ENCODE results near the gene KSR2. TPM values are rescaled to one million over a fixed set of nuclear protein-coding genes. Genes with fewer than 3 reads are reported as not detected.

The KSR2 gene
- total RNA-seq, 1 experiment from 2014 or later: 2.0 TPM

- BruUV-seq (replicated peaks): no TSS peak
- no peak overlapping the region for H3K4me3 ChIP-seq
- TF ChIP-seq CTCF (conservative IDR thresholded peaks at IDR 0.05) (no peak), EZH2 (IDR thresholded peaks at IDR 0.05; ENCODE audit: low read depth) (no peak)
- no peaks in the 10 kb centered on the region for H3K79me2 ChIP-seq (ENCODE audit: low read depth)
- H3K4me2 ChIP-seq: no peak overlapping the region
- H2AFZ ChIP-seq: no peak overlapping the region
- no peaks in the 10 kb centered on the region for H3K4me1 ChIP-seq (replicated peaks; ENCODE audit: insufficient read depth)
- no peak for DNase-seq
- no peaks in the 10 kb centered on the region for H3F3A ChIP-seq (ENCODE audit: insufficient read depth, low read depth)
- CTCF ChIA-PET: no interaction called here
- H3K9me2 ChIP-seq (ENCODE audit: insufficient read depth): no peaks in the 10 kb centered on the region
- POLR2A ChIA-PET (ENCODE audit: unreplicated experiment): no interaction called here
- H3K27me3 ChIP-seq (ENCODE audit: insufficient read depth, low read depth): no peaks in the 10 kb centered on the region
- no peaks in the 10 kb centered on the region for H4K20me1 ChIP-seq (ENCODE audit: insufficient read depth)
- H3K36me3 ChIP-seq (ENCODE audit: low read depth): no peaks in the 10 kb centered on the region
- H3K9me3 ChIP-seq (ENCODE audit: insufficient read depth, low read depth): no peaks in the 10 kb centered on the region
- H3K27ac ChIP-seq: no peak overlapping the region
- intact Hi-C loops (cut with micrococcal nuclease; ENCODE audit: unreplicated experiment): no loop called here
Observed at GRCh38 chr12:117963836-117964235, 5.0 kb downstream of the KSR2 start.

GRCh38 chr12:117936722-117937484, 31.9 kb downstream of the KSR2 start:
- Histone ChIP-seq H3K27me3 (ENCODE audit: insufficient read depth, low read depth) (no peaks in the 10 kb centered on the region), H3K36me3 (ENCODE audit: low read depth) (no peaks in the 10 kb centered on the region), H4K20me1 (ENCODE audit: insufficient read depth) (no peaks in the 10 kb centered on the region), H3K4me1 (replicated peaks; ENCODE audit: insufficient read depth) (no peaks in the 10 kb centered on the region), H3K4me2 (no peak overlapping the region), H3K79me2 (ENCODE audit: low read depth) (no peaks in the 10 kb centered on the region), H3K27ac (no peak overlapping the region), H3K9me2 (ENCODE audit: insufficient read depth) (no peaks in the 10 kb centered on the region), H3K9me3 (ENCODE audit: insufficient read depth, low read depth) (no peaks in the 10 kb centered on the region), H3F3A (ENCODE audit: insufficient read depth, low read depth) (no peaks in the 10 kb centered on the region), H2AFZ (no peak overlapping the region), H3K4me3 (no peak overlapping the region)
- DNase-seq: no peak
- no TSS peak for BruUV-seq (replicated peaks)
- TF ChIP-seq EZH2 (IDR thresholded peaks at IDR 0.05; ENCODE audit: low read depth) (no peak), CTCF (conservative IDR thresholded peaks at IDR 0.05) (no peak)
- CTCF ChIA-PET: no interaction called here
- intact Hi-C loops (cut with micrococcal nuclease; ENCODE audit: unreplicated experiment): no loop called here
- POLR2A ChIA-PET (ENCODE audit: unreplicated experiment): no interaction called here

GRCh38 chr12:117933545-117933944, 35.2 kb downstream of the KSR2 start:
- H2AFZ ChIP-seq: no peak overlapping the region
- ChIA-PET CTCF (no interaction called here), POLR2A (ENCODE audit: unreplicated experiment) (no interaction called here)
- no peaks in the 10 kb centered on the region for H3K36me3 ChIP-seq (ENCODE audit: low read depth)
- intact Hi-C loops (cut with micrococcal nuclease; ENCODE audit: unreplicated experiment): no loop called here
- no peaks in the 10 kb centered on the region for H3K79me2 ChIP-seq (ENCODE audit: low read depth)
- no peak overlapping the region for H3K4me3 ChIP-seq
- H3K27ac ChIP-seq: no peak overlapping the region
- BruUV-seq (replicated peaks): no TSS peak
- H3K27me3 ChIP-seq (ENCODE audit: insufficient read depth, low read depth): no peaks in the 10 kb centered on the region
- no peak for DNase-seq
- no peaks in the 10 kb centered on the region for H3K9me3 ChIP-seq (ENCODE audit: insufficient read depth, low read depth)
- H3K9me2 ChIP-seq (ENCODE audit: insufficient read depth): no peaks in the 10 kb centered on the region
- no peak overlapping the region for H3K4me2 ChIP-seq
- no peaks in the 10 kb centered on the region for H3F3A ChIP-seq (ENCODE audit: insufficient read depth, low read depth)
- H4K20me1 ChIP-seq (ENCODE audit: insufficient read depth): no peaks in the 10 kb centered on the region
- H3K4me1 ChIP-seq (replicated peaks; ENCODE audit: insufficient read depth): no peaks in the 10 kb centered on the region
- TF ChIP-seq CTCF (conservative IDR thresholded peaks at IDR 0.05): no peak
- no peak for TF ChIP-seq EZH2 (IDR thresholded peaks at IDR 0.05; ENCODE audit: low read depth)
